ENCODE results near the gene CRIP3. TPM values are rescaled to one million over a fixed set of nuclear protein-coding genes. Genes with fewer than 3 reads are reported as not detected.

The CRIP3 gene
- total RNA-seq, 1 experiment from 2014 or later, result 2.3 TPM

GRCh38 chr6:43296780-43297497, 11.7 kb downstream of the CRIP3 start:
- peaks cover 34% of the 10 kb centered on the region for H3K27me3 Mint-ChIP-seq (ENCODE audit: unreplicated experiment)
- no peak overlapping the region for H3K4me3 Mint-ChIP-seq (ENCODE audit: low read depth, unreplicated experiment)
- BruUV-seq (replicated peaks), result no TSS peak
- intact Hi-C loops (cut with micrococcal nuclease; ENCODE audit: unreplicated experiment), result no loop called here
- TF ChIP-seq CTCF (IDR thresholded peaks at IDR 0.05; ENCODE audit: unreplicated experiment), result no peak
- H3K27ac Mint-ChIP-seq (ENCODE audit: unreplicated experiment), result no peak overlapping the region
- H3K36me3 Mint-ChIP-seq (ENCODE audit: insufficient read depth, unreplicated experiment), result no peaks in the 10 kb centered on the region
- CTCF ChIA-PET, result interaction anchor here (1.5 to 1.9 kb wide), 4 partner anchors 10 to 57 kb away, joined by 3 to 7 read pairs (median 4); partner anchors contain the start of gene CRIP3
- no peaks in the 10 kb centered on the region for H3K4me1 Mint-ChIP-seq (ENCODE audit: low read depth, unreplicated experiment)
- no peaks in the 10 kb centered on the region for H3K9me3 Mint-ChIP-seq (ENCODE audit: low read depth, unreplicated experiment)
- no peak for DNase-seq

GRCh38 chr6:43295456-43295855, 13.2 kb downstream of the CRIP3 start:
- intact Hi-C loops (cut with micrococcal nuclease; ENCODE audit: unreplicated experiment), result no loop called here
- TF ChIP-seq CTCF (IDR thresholded peaks at IDR 0.05; ENCODE audit: unreplicated experiment), result no peak
- Mint-ChIP-seq H3K9me3 (ENCODE audit: low read depth, unreplicated experiment) (no peaks in the 10 kb centered on the region), H3K27me3 (ENCODE audit: unreplicated experiment) (peaks cover 19% of the 10 kb centered on the region), H3K27ac (ENCODE audit: unreplicated experiment) (no peak overlapping the region), H3K36me3 (ENCODE audit: insufficient read depth, unreplicated experiment) (no peaks in the 10 kb centered on the region), H3K4me1 (ENCODE audit: low read depth, unreplicated experiment) (no peaks in the 10 kb centered on the region), H3K4me3 (ENCODE audit: low read depth, unreplicated experiment) (no peak overlapping the region)
- CTCF ChIA-PET, result no interaction called here
- DNase-seq, result no peak
- BruUV-seq (replicated peaks), result no TSS peak

- H3K27me3 Mint-ChIP-seq (ENCODE audit: unreplicated experiment), result peaks cover 10% of the 10 kb centered on the region
- DNase-seq, result no peak
- intact Hi-C loops (cut with micrococcal nuclease; ENCODE audit: unreplicated experiment), result no loop called here
- no peak for TF ChIP-seq CTCF (IDR thresholded peaks at IDR 0.05; ENCODE audit: unreplicated experiment)
- no peaks in the 10 kb centered on the region for H3K9me3 Mint-ChIP-seq (ENCODE audit: low read depth, unreplicated experiment)
- H3K4me3 Mint-ChIP-seq (ENCODE audit: low read depth, unreplicated experiment), result no peak overlapping the region
- BruUV-seq (replicated peaks), result no TSS peak
- no peaks in the 10 kb centered on the region for H3K36me3 Mint-ChIP-seq (ENCODE audit: insufficient read depth, unreplicated experiment)
- H3K4me1 Mint-ChIP-seq (ENCODE audit: low read depth, unreplicated experiment), result no peaks in the 10 kb centered on the region
- no peak overlapping the region for H3K27ac Mint-ChIP-seq (ENCODE audit: unreplicated experiment)
- CTCF ChIA-PET, result no interaction called here
Observed at GRCh38 chr6:43294536-43294935, 14.1 kb downstream of the CRIP3 start.

GRCh38 chr6:43293698-43294097, 14.9 kb downstream of the CRIP3 start:
- TF ChIP-seq CTCF (IDR thresholded peaks at IDR 0.05; ENCODE audit: unreplicated experiment), result no peak
- H3K27ac Mint-ChIP-seq (ENCODE audit: unreplicated experiment), result no peak overlapping the region
- no peaks in the 10 kb centered on the region for H3K36me3 Mint-ChIP-seq (ENCODE audit: insufficient read depth, unreplicated experiment)
- DNase-seq, result no peak
- peaks cover 2% of the 10 kb centered on the region for H3K27me3 Mint-ChIP-seq (ENCODE audit: unreplicated experiment)
- H3K4me3 Mint-ChIP-seq (ENCODE audit: low read depth, unreplicated experiment), result no peak overlapping the region
- no TSS peak for BruUV-seq (replicated peaks)
- H3K4me1 Mint-ChIP-seq (ENCODE audit: low read depth, unreplicated experiment), result no peaks in the 10 kb centered on the region
- intact Hi-C loops (cut with micrococcal nuclease; ENCODE audit: unreplicated experiment), result no loop called here
- H3K9me3 Mint-ChIP-seq (ENCODE audit: low read depth, unreplicated experiment), result no peaks in the 10 kb centered on the region
- CTCF ChIA-PET, result no interaction called here
